AG10803 (cell line): ENCODE measurements around the gene PNISR.

ENCODE experiments used
- DNase-seq: peaks from one replicate; pipeline ENCODE4 v3.0.0; 2010; ENCODE audit warnings: low read depth
- H3K4me3 ChIP-seq: 2 replicates; pipeline ENCODE4 v1.5.1; 2011; ENCODE audit warnings: mild to moderate bottlenecking, low read length, control low read depth
- TF ChIP-seq, protein P1 (sequence below): conservative IDR thresholded peaks from 2 replicates; pipeline ENCODE4 v1.5.1; 2011; ENCODE audit warnings: mild to moderate bottlenecking, low read length, control low read depth, inconsistent platforms

Gene PNISR

DNA sequence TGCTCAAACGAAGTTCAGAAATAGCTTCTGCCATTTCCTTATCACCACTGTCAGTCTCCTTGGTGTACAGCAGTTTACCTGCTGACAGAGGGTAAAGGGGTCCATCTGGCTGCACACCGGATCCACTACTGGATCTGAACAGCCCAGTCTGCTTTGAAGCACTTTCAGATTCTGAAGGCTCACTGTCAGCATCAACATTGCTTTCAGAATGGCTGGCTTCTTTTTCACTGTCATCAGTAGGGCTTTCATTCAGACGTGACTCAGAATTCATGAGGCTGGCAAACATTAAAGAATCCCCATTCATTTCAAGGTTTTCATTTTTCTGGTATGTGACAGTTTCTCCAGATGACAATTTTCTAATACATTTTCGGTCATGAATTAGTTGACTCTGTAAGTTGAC is 21.0 kb upstream of the PNISR start:
- TF ChIP-seq, protein P1, sequence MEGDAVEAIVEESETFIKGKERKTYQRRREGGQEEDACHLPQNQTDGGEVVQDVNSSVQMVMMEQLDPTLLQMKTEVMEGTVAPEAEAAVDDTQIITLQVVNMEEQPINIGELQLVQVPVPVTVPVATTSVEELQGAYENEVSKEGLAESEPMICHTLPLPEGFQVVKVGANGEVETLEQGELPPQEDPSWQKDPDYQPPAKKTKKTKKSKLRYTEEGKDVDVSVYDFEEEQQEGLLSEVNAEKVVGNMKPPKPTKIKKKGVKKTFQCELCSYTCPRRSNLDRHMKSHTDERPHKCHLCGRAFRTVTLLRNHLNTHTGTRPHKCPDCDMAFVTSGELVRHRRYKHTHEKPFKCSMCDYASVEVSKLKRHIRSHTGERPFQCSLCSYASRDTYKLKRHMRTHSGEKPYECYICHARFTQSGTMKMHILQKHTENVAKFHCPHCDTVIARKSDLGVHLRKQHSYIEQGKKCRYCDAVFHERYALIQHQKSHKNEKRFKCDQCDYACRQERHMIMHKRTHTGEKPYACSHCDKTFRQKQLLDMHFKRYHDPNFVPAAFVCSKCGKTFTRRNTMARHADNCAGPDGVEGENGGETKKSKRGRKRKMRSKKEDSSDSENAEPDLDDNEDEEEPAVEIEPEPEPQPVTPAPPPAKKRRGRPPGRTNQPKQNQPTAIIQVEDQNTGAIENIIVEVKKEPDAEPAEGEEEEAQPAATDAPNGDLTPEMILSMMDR, result no peak
- no peak for DNase-seq
- no peak overlapping the region for H3K4me3 ChIP-seq

DNA sequence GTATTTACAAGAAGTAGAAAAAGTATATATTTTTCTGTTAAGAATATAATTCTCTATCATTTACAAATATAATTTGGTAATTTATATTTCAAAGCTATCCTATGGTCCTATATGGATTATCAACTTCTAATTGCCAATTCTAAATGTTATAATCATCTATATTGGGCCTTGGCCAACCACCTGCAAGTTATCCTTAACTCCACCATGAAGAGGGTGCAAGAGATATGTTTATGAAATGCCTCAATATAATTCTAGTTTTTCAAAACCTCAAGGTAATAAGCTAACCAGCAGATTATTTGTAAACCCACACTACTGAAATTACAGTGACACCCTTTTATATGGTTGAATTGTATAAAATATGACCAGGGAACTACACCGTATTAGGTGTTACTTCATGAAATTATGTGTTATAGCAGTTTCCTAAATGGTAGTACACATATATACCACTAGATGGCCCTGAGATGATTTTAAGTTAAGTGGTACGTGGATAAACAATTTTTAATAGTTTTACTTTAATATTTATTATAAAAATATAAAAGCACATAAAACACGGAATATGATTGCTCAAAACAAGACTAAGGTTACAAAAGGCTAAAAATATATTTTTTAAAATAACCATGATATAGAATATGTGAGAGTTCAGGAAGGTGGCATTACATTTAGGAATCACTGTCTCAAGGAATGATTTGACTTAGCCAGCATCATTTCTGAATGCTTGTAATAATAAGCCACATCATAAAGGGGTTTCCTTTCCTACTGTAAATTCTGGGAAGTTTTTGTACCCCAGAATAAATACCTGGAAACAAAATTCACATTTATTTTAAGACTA is 9.8 kb upstream of the PNISR start:
- no peak overlapping the region for H3K4me3 ChIP-seq
- peak; percentile 37 for DNase-seq
- TF ChIP-seq, protein P1, result peak; percentile 70

DNA sequence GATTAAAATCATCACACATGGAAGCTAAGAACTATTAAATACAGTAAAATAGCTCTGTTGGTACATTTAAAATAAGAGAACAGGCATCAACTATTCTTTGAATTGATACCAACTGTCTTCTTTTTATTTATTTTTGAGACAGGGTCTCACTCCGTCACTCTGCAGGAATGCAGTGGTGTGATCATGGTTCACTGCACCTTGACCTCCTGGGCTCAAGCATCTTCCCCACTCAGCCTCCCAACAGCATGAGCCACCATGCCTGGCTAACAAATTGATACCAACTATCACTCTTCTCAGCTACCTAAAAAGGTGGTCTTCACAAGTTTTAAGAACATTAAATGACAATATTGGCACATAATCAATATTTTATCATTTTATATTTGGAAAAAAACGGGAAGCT is 7.8 kb upstream of the PNISR start:
- TF ChIP-seq, protein P1, result no peak
- H3K4me3 ChIP-seq, result no peak overlapping the region
- no peak for DNase-seq

DNA sequence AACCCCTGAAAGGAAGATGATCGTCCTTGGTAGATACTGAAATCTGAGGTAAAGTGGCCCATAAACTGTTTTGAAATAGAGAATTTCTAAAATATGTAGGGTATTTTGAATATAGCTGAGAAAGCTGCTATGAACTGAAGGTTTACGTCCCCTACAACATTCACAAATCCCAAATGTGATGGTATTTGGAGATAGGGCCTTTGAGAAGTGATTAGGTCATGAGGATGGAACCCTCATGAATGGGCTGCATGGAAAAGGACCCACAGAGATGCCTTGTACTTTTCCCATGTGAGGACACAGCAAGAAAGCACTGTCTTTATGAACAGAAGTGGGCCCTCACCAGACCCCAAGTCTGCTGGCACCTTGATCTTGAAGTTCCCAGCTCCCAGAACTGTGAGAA is 6.8 kb upstream of the PNISR start:
- DNase-seq, result no peak
- H3K4me3 ChIP-seq, result no peak overlapping the region
- TF ChIP-seq, protein P1, result no peak

DNA sequence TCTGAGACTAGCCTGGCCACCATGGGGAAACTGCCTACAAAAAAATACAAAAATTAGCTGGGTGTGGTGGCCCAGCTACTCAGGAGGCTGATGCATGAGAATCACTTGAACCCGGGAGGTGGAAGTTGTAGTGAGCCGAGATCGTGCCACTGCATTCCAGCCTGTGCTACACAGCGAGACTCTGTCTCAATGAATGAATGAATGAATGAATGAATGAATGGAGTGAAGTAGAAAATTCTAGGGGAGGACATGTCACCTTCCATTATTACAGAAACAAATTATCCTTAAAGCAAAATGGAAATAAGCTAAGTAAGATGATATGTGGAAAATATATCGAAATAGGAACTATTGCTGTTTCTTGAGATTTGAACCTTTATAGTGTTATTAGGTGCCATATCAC is 2.9 kb upstream of the PNISR start:
- H3K4me3 ChIP-seq, result no peak overlapping the region
- no peak for DNase-seq
- TF ChIP-seq, protein P1, result no peak

DNA sequence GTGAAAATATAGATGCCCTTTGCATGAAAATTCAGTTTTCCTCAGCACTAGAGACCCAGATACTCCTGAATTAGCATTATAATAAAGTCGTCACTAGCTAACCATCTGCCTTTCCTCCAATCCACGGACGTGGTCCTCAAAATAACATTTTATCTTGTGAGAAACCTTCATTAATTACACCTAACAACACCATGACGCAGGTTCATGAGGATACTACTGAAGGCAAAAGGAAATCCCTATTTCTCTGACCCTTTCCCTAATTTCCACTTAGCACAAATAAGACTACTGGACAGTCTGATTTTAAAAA is 1.3 kb upstream of the PNISR start:
- no peak for DNase-seq
- TF ChIP-seq, protein P1, result no peak
- H3K4me3 ChIP-seq, result peak overlapping the region; percentile 94

DNA sequence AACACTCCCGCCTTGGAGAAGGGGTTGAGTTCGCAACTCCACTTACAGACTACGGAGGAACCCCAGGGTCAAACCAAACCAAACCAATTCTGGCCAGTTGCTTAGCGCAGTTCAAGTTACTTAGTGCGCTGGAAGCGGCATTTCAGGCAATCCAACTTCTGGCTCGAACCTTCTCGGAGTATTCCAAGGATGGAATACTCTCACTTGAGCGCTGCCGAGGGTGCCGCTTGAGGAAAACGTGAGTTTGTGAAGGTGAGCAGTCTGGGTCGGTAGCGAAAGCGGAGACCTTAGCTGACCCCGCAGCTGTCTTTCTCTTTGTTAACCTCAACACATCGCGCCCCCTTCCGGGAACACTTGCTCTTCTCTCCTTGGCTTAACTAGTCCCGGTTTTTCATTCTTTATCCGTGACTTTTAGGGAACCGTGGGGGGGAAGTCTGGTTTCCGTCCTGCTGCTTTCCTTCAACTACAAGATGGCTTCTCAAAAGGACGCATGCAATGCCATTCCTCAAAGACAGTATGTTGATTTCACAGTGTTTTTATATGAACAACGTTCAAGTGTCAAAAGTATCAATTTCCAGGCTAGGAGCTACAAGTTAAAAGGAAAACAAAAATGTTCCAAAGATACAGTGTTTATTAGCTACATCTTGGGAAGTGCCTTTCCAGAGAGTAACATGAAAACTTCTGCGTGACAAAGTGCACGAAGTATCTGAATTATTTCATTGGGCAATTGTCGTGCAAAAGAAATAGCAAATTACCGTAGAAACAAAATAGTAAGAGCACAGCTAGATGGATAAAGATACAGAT is 741 bp upstream of the PNISR start:
- H3K4me3 ChIP-seq, result peak overlapping the region; percentile 94
- TF ChIP-seq, protein P1, result peak; percentile 55
- DNase-seq, result peak; percentile 88
